CD14-positive monocyte (primary cell): ENCODE results near the gene SCRN1. TPM values are rescaled to one million over a fixed set of nuclear protein-coding genes. Genes with fewer than 3 reads are reported as not detected.

Source experiments
- DNase-seq, 3 donors: peaks; one replicate each; pipeline ENCODE4 v3.0.0-alpha.2; 2011 to 2022
- H2AFZ ChIP-seq: 2 replicates; pipeline ENCODE4 v1.6.0; 2012; ENCODE audit warnings: mild to moderate bottlenecking, low read depth, low read length, inconsistent platforms; ENCODE audit not compliant: insufficient read depth, poor library complexity, severe bottlenecking
- H3K27ac ChIP-seq, 2 donors: 1 replicate in 1 of 2; 2 replicates in 1 of 2; pipeline ENCODE4 v1.5.1; 2012 to 2013; ENCODE audit warnings: low read length in 2 of 2, control low read depth in 1 of 2, inconsistent platforms in 1 of 2, low read depth in 1 of 2, mild to moderate bottlenecking in 1 of 2
- H3K27me3 ChIP-seq, 2 donors: one replicate each; pipeline versions ENCODE4 v1.6.0 to v1.6.1; 2011 to 2013; ENCODE audit warnings: low read length in 2 of 2; ENCODE audit not compliant: control insufficient read depth in 2 of 2, insufficient read depth in 2 of 2
- H3K36me3 ChIP-seq, 2 donors: replicated peaks in 1 of 2; 1 replicate in 1 of 2; 2 replicates in 1 of 2; pipeline versions ENCODE4 v1.5.1 to v1.6.1; 2012 to 2013; ENCODE audit warnings: low read length in 2 of 2, control low read depth in 1 of 2, inconsistent platforms in 1 of 2, mild to moderate bottlenecking in 1 of 2; ENCODE audit not compliant: insufficient read depth in 2 of 2, control insufficient read depth in 1 of 2
- H3K4me1 ChIP-seq, 2 donors: 1 replicate in 1 of 2; 2 replicates in 1 of 2; pipeline versions ENCODE4 v1.5.1 to v1.6.1; 2012 to 2013; ENCODE audit warnings: low read length in 2 of 2, control low read depth in 1 of 2, inconsistent platforms in 1 of 2, mild to moderate bottlenecking in 1 of 2, moderate library complexity in 1 of 2; ENCODE audit not compliant: insufficient read depth in 2 of 2, control insufficient read depth in 1 of 2
- H3K4me2 ChIP-seq: replicated peaks from 2 replicates; pipeline ENCODE3; 2012; ENCODE audit warnings: low read length, moderate library complexity, mild to moderate bottlenecking; ENCODE audit not compliant: poor library complexity, severe bottlenecking; ENCODE audit errors: extremely low read depth
- H3K4me3 ChIP-seq, 3 experiments: fragments of 200-600 bp in 1 of 3; sonication (generic) in 1 of 3; replicated peaks in 1 of 3; 1 replicate in 2 of 3; 2 replicates in 1 of 3; pipeline ENCODE4 v1.5.1; 2011 to 2013; ENCODE audit warnings: low read length in 3 of 3, mild to moderate bottlenecking in 3 of 3, control low read depth in 2 of 3, low read depth in 2 of 3, inconsistent platforms in 1 of 3, moderate library complexity in 1 of 3
- H3K79me2 ChIP-seq: 2 replicates; pipeline ENCODE4 v1.6.0; 2012; ENCODE audit warnings: mild to moderate bottlenecking, control low read depth, inconsistent platforms, low read length, moderate library complexity; ENCODE audit not compliant: insufficient read depth
- H3K9ac ChIP-seq: 2 replicates; pipeline ENCODE4 v1.6.0; 2017; ENCODE audit warnings: low read length, mild to moderate bottlenecking; ENCODE audit not compliant: insufficient read depth, poor library complexity, severe bottlenecking
- H3K9me3 ChIP-seq, 2 donors: replicated peaks in 1 of 2; 1 replicate in 1 of 2; 2 replicates in 1 of 2; pipeline versions ENCODE4 v1.5.1 to v1.6.1; 2012 to 2013; ENCODE audit warnings: low read length in 2 of 2, control low read depth in 1 of 2; ENCODE audit not compliant: control insufficient read depth in 1 of 2, insufficient read depth in 1 of 2
- H4K20me1 ChIP-seq: 2 replicates; pipeline ENCODE4 v1.6.0; 2012; ENCODE audit warnings: mild to moderate bottlenecking, low read length, control low read depth, moderate library complexity; ENCODE audit not compliant: insufficient read depth
- H3K27ac Mint-ChIP-seq, 7 donors: one replicate each; pipeline ENCODE4 v1.8.0; 2020; ENCODE audit warnings: mild to moderate bottlenecking in 7 of 7, mixed read lengths in 7 of 7, moderate library complexity in 6 of 7, inconsistent platforms in 2 of 7
- H3K27me3 Mint-ChIP-seq, 3 donors: one replicate each; pipeline ENCODE4 v1.8.0; 2021 to 2022; ENCODE audit warnings: low read depth in 3 of 3, mild to moderate bottlenecking in 3 of 3, mixed read lengths in 3 of 3, moderate library complexity in 3 of 3, inconsistent platforms in 1 of 3
- H3K36me3 Mint-ChIP-seq, 2 donors: one replicate each; pipeline ENCODE4 v1.8.0; 2020; ENCODE audit warnings: mixed read lengths in 2 of 2, inconsistent platforms in 1 of 2, mild to moderate bottlenecking in 1 of 2
- H3K4me1 Mint-ChIP-seq: one replicate; pipeline ENCODE4 v1.8.0; 2020; ENCODE audit warnings: mild to moderate bottlenecking, mixed read lengths
- H3K4me3 Mint-ChIP-seq, 2 donors: one replicate each; pipeline ENCODE4 v1.8.0; 2020; ENCODE audit warnings: mild to moderate bottlenecking in 2 of 2, mixed read lengths in 2 of 2, moderate library complexity in 1 of 2
- H3K9me3 Mint-ChIP-seq, 7 donors: one replicate each; pipeline ENCODE4 v1.8.0; 2020 to 2022; ENCODE audit warnings: mixed read lengths in 7 of 7, mild to moderate bottlenecking in 6 of 7, moderate library complexity in 6 of 7, inconsistent platforms in 2 of 7
- WGBS: methylation state at CpG from one replicate; pipeline ENCODE4 v1.1.5; 2013; ENCODE audit warnings: missing lambda C conversion rate; ENCODE audit not compliant: insufficient coverage; 5-methylcytosine and 5-hydroxymethylcytosine counted together
- intact Hi-C, 2 donors: fragments of 100-400 bp; cut with micrococcal nuclease; formaldehyde crosslinking; loops; one replicate each; pipeline versions ENCODE4 v1.15.0 to v1.15.1; 2023
- polyA plus RNA-seq, 3 donors: library from polyadenylated mRNA; depleted of rRNA in 1 of 3; unstranded in 2 of 3; stranded (reverse) in 1 of 3; fragments of 300-500 nt in 2 of 3; fragments of >200 nt in 1 of 3; fragmentation: Illumina TruSeq in 2 of 3; gene quantifications; 1 replicate in 2 of 3; 2 replicates in 1 of 3; pipeline ENCODE4 v1.2.3, GENCODE V29; 2012 to 2021
- TF ChIP-seq, protein P1 (sequence below): fragments of 200-600 bp; IDR thresholded peaks from one replicate; pipeline ENCODE4 v1.8.0; 2022; ENCODE audit warnings: antibody characterized with exemption, mild to moderate bottlenecking

SCRN1 gene
- polyA plus RNA-seq, 3 donors: 8.4 to 12.1 (median 8.6) TPM

DNA sequence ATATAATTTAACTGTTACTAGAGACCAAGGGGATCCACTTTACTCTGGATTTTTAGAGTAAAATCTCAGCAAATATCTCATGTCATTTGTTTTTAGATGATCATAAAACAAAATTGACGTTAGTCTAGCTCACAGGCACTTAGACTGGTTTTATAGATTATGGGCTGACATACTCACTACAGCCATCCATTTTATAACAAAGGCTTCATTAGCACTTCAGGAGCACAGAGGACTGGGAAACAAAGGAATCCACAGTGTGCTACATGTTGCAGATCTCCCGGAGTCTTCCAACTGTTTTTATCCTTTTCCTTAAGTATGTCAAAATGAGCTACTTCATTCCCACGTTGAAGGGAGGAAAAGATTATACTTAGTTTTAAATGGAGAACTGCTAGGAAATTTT lies 15.9 kb upstream of the SCRN1 start:
- Histone ChIP-seq H3K27ac (no peak overlapping the region), H2AFZ (no peak overlapping the region), H4K20me1 (no peaks in the 10 kb centered on the region), H3K27me3 (no peaks in the 10 kb centered on the region), H3K4me3 (no peak overlapping the region), H3K4me2 (no peak overlapping the region), H3K9ac (no peak overlapping the region), H3K79me2 (no peaks in the 10 kb centered on the region), H3K9me3 (no peaks in the 10 kb centered on the region), H3K4me1 (no peaks in the 10 kb centered on the region), H3K36me3 (no peaks in the 10 kb centered on the region)
- Mint-ChIP-seq H3K9me3 (peaks cover 0 to 1% (median 0%) of the 10 kb centered on the region in 7 donors), H3K36me3 (peaks cover 0 to 4% of the 10 kb centered on the region in 2 donors), H3K27me3 (no peaks in the 10 kb centered on the region), H3K4me3 (no peak overlapping the region), H3K27ac (no peak overlapping the region), H3K4me1 (peaks cover 3% of the 10 kb centered on the region)
- no CpG with 5 or more reads among the region's 3 CpGs for WGBS
- intact Hi-C loops: no loop called here
- TF ChIP-seq, protein P1, sequence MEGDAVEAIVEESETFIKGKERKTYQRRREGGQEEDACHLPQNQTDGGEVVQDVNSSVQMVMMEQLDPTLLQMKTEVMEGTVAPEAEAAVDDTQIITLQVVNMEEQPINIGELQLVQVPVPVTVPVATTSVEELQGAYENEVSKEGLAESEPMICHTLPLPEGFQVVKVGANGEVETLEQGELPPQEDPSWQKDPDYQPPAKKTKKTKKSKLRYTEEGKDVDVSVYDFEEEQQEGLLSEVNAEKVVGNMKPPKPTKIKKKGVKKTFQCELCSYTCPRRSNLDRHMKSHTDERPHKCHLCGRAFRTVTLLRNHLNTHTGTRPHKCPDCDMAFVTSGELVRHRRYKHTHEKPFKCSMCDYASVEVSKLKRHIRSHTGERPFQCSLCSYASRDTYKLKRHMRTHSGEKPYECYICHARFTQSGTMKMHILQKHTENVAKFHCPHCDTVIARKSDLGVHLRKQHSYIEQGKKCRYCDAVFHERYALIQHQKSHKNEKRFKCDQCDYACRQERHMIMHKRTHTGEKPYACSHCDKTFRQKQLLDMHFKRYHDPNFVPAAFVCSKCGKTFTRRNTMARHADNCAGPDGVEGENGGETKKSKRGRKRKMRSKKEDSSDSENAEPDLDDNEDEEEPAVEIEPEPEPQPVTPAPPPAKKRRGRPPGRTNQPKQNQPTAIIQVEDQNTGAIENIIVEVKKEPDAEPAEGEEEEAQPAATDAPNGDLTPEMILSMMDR: no peak
- DNase-seq: no peak

- intact Hi-C loops: no loop called here
Measured at GRCh38 chr7:30003098-30003497, 13.5 kb upstream of the SCRN1 start.

More at GRCh38 chr7:30003098-30003497, 13.5 kb upstream of the SCRN1 start:
- no peak overlapping the region for H3K4me2 ChIP-seq
- no peaks in the 10 kb centered on the region for H3K79me2 ChIP-seq
- H3K9ac ChIP-seq: no peak overlapping the region
- TF ChIP-seq, protein P1: no peak
- H4K20me1 ChIP-seq: no peaks in the 10 kb centered on the region
- Mint-ChIP-seq H3K36me3 (no peaks in the 10 kb centered on the region), H3K27ac (no peak overlapping the region), H3K9me3 (peaks cover 0 to 1% (median 0%) of the 10 kb centered on the region in 7 donors), H3K4me1 (peaks cover 5% of the 10 kb centered on the region), H3K27me3 (no peaks in the 10 kb centered on the region), H3K4me3 (no peak overlapping the region)
- DNase-seq: no peak
- H3K36me3 ChIP-seq: no peaks in the 10 kb centered on the region
- H2AFZ ChIP-seq: no peak overlapping the region
- no peak overlapping the region for H3K27ac ChIP-seq
- no peaks in the 10 kb centered on the region for H3K4me1 ChIP-seq
- no peaks in the 10 kb centered on the region for H3K9me3 ChIP-seq
- H3K4me3 ChIP-seq: no peak overlapping the region
- H3K27me3 ChIP-seq: no peaks in the 10 kb centered on the region
- 88% methylated on average over 4 of the region's 6 CpGs for WGBS
